ENCODE results near the gene HIPK3. TPM values are rescaled to one million over a fixed set of nuclear protein-coding genes. Genes with fewer than 3 reads are reported as not detected.

Gene HIPK3
- total and polyA plus RNA-seq, 2 donors (not counting 3 experiments of a cell fraction or from before 2014, with no cell fraction given), result 13.3 to 36.1 TPM

DNA sequence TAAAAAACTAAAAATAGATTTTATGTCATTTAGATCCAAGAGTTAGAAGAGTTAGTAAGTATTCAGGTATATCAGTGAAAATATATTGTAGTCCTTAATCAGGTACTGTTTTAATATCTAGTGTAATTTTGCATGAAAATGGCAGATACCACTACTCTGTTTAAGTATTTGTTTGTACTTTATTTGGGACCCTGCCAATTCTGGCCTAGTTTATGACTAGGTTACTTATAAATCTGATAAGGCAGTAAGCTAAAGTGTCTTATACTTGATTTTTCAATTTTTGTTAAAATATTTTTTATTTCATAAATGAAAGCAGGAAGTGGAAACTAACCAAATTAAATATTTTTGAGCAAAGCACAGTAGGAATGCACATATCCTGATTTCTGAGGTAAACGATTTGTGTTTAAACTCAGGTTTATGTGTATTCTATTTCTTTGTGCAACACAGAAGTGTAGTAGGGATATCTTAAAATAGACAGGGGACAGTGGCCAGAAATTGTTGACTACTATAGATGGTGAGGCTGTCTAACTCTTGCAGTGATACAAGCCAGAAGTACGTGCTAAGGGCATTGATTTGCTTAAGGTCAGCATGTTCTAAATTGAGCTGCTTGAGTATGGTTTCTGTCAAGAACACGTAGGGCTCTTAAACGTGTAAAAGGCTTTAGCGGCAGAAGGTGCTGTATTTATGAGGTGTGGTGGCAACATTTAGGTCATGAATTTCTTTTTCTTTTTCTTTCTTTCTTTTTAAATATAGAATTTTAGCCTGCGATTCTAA, 34.0 kb downstream of the HIPK3 start:
- intact Hi-C loops (cut with micrococcal nuclease), result no loop called here
- no peaks in the 10 kb centered on the region for H3K4me1 ChIP-seq (ENCODE audit: control insufficient read depth, extremely low read depth, insufficient read depth, low read length)
- no peaks in the 10 kb centered on the region for H3K9me3 ChIP-seq (replicated peaks; ENCODE audit: control insufficient read depth, insufficient read depth, low read length)
- H2AFZ ChIP-seq (ENCODE audit: low read depth, low read length), result no peak overlapping the region
- H4K20me1 ChIP-seq (replicated peaks; ENCODE audit: control insufficient read depth, extremely low read depth, insufficient read depth, low read length), result peaks cover 7% of the 10 kb centered on the region
- ChIA-PET CTCF (interaction anchor here (1.4 kb wide), 1 partner anchor 16 kb away, joined by 3 read pairs; no protein-coding TSS in a partner anchor), POLR2A (no interaction called here)
- TF ChIP-seq CTCF (IDR thresholded peaks at IDR 0.05; ENCODE audit: extremely low read depth in 1 of 2, insufficient read depth in 1 of 2, low read depth in 1 of 2, low read length in 2 of 2) (no peak), MYC (IDR thresholded peaks at IDR 0.05; ENCODE audit: low read depth, low read length) (no peak), POLR2AphosphoS5 (IDR thresholded peaks at IDR 0.05; ENCODE audit: insufficient read depth, low read depth, low read length) (no peak), MAX (IDR thresholded peaks at IDR 0.05; ENCODE audit: insufficient read depth, insufficient read length) (no peak), POLR2A (IDR thresholded peaks at IDR 0.05; ENCODE audit: low read depth, low read length) (no peak), FOS (IDR thresholded peaks at IDR 0.05; ENCODE audit: borderline replicate concordance, insufficient read depth, low read length) (no peak), EZH2 (IDR thresholded peaks at IDR 0.05; ENCODE audit: borderline replicate concordance, low read depth, low read length, severe bottlenecking) (no peak), GATA2 (IDR thresholded peaks at IDR 0.05; ENCODE audit: insufficient read depth, insufficient read length, low read depth, low read length) (no peak), JUN (IDR thresholded peaks at IDR 0.05; ENCODE audit: borderline replicate concordance, insufficient read depth, insufficient read length, low read depth) (no peak)
- H3K9me1 ChIP-seq (replicated peaks; ENCODE audit: control insufficient read depth, extremely low read depth, insufficient read depth, low read length), result no peaks in the 10 kb centered on the region
- no peaks in the 10 kb centered on the region for H3K27me3 ChIP-seq (ENCODE audit: control insufficient read depth in 2 of 2, insufficient read depth in 2 of 2, low read length in 2 of 2)
- H3K9ac ChIP-seq (replicated peaks; ENCODE audit: extremely low read depth, insufficient read depth, low read length), result no peak overlapping the region
- dilution Hi-C loops (cut with MboI; ENCODE audit: extremely low pct_ligation_motif_present, low sequenced_read_pairs), result no loop called here
- BruUV-seq (replicated peaks), result no TSS peak
- H3K27ac ChIP-seq (ENCODE audit: insufficient read depth, low read depth, low read length), result no peak overlapping the region
- no peak overlapping the region for H3K4me3 ChIP-seq (replicated peaks in 1 of 3; ENCODE audit: insufficient read depth in 1 of 3, low read depth in 1 of 3, low read length in 3 of 3)
- FAIRE-seq (no peak), DNase-seq (ENCODE audit: low read depth, low spot score) (no peak)
- no peak overlapping the region for H3K4me2 ChIP-seq (ENCODE audit: insufficient read depth, low read length)
- H3K79me2 ChIP-seq (ENCODE audit: control insufficient read depth, insufficient read depth, low read length), result peaks cover 59% of the 10 kb centered on the region
- H3K36me3 ChIP-seq (ENCODE audit: control insufficient read depth in 2 of 2, extremely low read depth in 1 of 2, insufficient read depth in 2 of 2, low read length in 2 of 2), result peaks cover 0 to 4% of the 10 kb centered on the region in 2 experiments
